AG08396 (cell line): ENCODE results near the gene IGF2R.
"Not testable (repeated sequence)": the region's sequence is repeated elsewhere in the genome, so short reads cannot be mapped to it uniquely, and the experiment has no call there.

Experiments
- DNase-seq: peaks from one replicate; pipeline ENCODE4 v3.0.0; 2012; ENCODE audit warnings: low spot score, mixed read lengths

IGF2R gene

GRCh38 chr6:159968295-159969203 lies at the start of gene IGF2R:
Gene IGF2R (plus strand): TSS chr6:159969082. CDS start chr6:159969247, 165 bp downstream.
- DNase-seq, result peak; percentile 98

- no peak for DNase-seq
These were observed 49.1 kb upstream of the IGF2R start for GRCh38 chr6:159919800-159920199.

- DNase-seq, result not testable (repeated sequence)
These were observed 44.7 kb upstream of the IGF2R start for GRCh38 chr6:159924150-159924549.

GRCh38 chr6:159926542-159927203 lies 42.2 kb upstream of the IGF2R start:
- no peak for DNase-seq

GRCh38 chr6:159929819-159930218 lies 39.1 kb upstream of the IGF2R start:
- no peak for DNase-seq

- no peak for DNase-seq
These were observed 37.8 kb upstream of the IGF2R start for GRCh38 chr6:159931112-159931511.

GRCh38 chr6:159931846-159932245 lies 37.0 kb upstream of the IGF2R start:
- DNase-seq, result no peak

GRCh38 chr6:159933077-159933476 lies 35.8 kb upstream of the IGF2R start:
- DNase-seq, result no peak

GRCh38 chr6:159934181-159934580 lies 34.7 kb upstream of the IGF2R start:
- DNase-seq, result no peak

- peak; percentile 17 for DNase-seq
These were observed 33.8 kb upstream of the IGF2R start for GRCh38 chr6:159935065-159935464.

GRCh38 chr6:159935633-159936032 lies 33.2 kb upstream of the IGF2R start:
- DNase-seq, result peak; percentile 20

- no peak for DNase-seq
These were observed 29.3 kb upstream of the IGF2R start for GRCh38 chr6:159939591-159940016.

GRCh38 chr6:159941286-159942113 lies 27.4 kb upstream of the IGF2R start:
- DNase-seq, result peak; percentile 28

- peak; percentile 32 for DNase-seq
These were observed 25.7 kb upstream of the IGF2R start for GRCh38 chr6:159943101-159943632.

GRCh38 chr6:159943968-159944598 lies 24.8 kb upstream of the IGF2R start:
- no peak for DNase-seq

GRCh38 chr6:159945801-159946392 lies 23.0 kb upstream of the IGF2R start:
- no peak for DNase-seq

GRCh38 chr6:159946912-159947311 lies 22.0 kb upstream of the IGF2R start:
- DNase-seq, result no peak

- DNase-seq, result no peak
These were observed 20.7 kb upstream of the IGF2R start for GRCh38 chr6:159948199-159948598.

- no peak for DNase-seq
These were observed 17.1 kb upstream of the IGF2R start for GRCh38 chr6:159951772-159952171.

GRCh38 chr6:159952289-159953005 lies 16.4 kb upstream of the IGF2R start:
- no peak for DNase-seq
